ENCODE measurements around the gene TOR1AIP2. TPM values are rescaled to one million over a fixed set of nuclear protein-coding genes. Genes with fewer than 3 reads are reported as not detected.

Gene TOR1AIP2
- total RNA-seq, 2 donors from 2014 or later, result 70.9 to 78.3 TPM

- Histone ChIP-seq H3K4me3 (ENCODE audit: low read length) (no peak overlapping the region), H3K9ac (ENCODE audit: extremely low read depth, low read length, poor library complexity, severe bottlenecking) (no peak overlapping the region), H3K9me3 (ENCODE audit: control insufficient read depth, low read length) (no peaks in the 10 kb centered on the region), H3K27ac (ENCODE audit: low read depth, low read length) (no peak overlapping the region), H3K4me1 (ENCODE audit: control insufficient read depth, insufficient read depth, low read length) (no peaks in the 10 kb centered on the region), H3K36me3 (ENCODE audit: control insufficient read depth, insufficient read depth, low read length) (peaks cover 62% of the 10 kb centered on the region), H3K27me3 (ENCODE audit: control insufficient read depth, insufficient read depth, low read length, poor library complexity, severe bottlenecking) (no peaks in the 10 kb centered on the region)
- no peak overlapping the region for H3K27ac Mint-ChIP-seq
- WGBS, 2 experiments (ENCODE audit: insufficient coverage in 1 of 2, insufficient read length in 1 of 2), result 96% methylated on average over 2 of the region's 2 CpGs; no CpG with 5 or more reads in 1 of the 2 experiments
- no peaks in the 10 kb centered on the region for H3K9me3 Mint-ChIP-seq
- H3K36me3 Mint-ChIP-seq (ENCODE audit: low read depth), result peaks cover 40% of the 10 kb centered on the region
- TF ChIP-seq, protein P1, sequence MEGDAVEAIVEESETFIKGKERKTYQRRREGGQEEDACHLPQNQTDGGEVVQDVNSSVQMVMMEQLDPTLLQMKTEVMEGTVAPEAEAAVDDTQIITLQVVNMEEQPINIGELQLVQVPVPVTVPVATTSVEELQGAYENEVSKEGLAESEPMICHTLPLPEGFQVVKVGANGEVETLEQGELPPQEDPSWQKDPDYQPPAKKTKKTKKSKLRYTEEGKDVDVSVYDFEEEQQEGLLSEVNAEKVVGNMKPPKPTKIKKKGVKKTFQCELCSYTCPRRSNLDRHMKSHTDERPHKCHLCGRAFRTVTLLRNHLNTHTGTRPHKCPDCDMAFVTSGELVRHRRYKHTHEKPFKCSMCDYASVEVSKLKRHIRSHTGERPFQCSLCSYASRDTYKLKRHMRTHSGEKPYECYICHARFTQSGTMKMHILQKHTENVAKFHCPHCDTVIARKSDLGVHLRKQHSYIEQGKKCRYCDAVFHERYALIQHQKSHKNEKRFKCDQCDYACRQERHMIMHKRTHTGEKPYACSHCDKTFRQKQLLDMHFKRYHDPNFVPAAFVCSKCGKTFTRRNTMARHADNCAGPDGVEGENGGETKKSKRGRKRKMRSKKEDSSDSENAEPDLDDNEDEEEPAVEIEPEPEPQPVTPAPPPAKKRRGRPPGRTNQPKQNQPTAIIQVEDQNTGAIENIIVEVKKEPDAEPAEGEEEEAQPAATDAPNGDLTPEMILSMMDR (conservative IDR thresholded peaks at IDR 0.05), result no peak
- no peaks in the 10 kb centered on the region for H3K27me3 Mint-ChIP-seq (ENCODE audit: insufficient read depth)
- no peak for DNase-seq
- H3K4me3 Mint-ChIP-seq, result no peak overlapping the region
- H3K4me1 Mint-ChIP-seq, result peaks cover 14% of the 10 kb centered on the region
These were observed 4.2 kb downstream of the TOR1AIP2 start for GRCh38 chr1:179873438-179873851.

DNA sequence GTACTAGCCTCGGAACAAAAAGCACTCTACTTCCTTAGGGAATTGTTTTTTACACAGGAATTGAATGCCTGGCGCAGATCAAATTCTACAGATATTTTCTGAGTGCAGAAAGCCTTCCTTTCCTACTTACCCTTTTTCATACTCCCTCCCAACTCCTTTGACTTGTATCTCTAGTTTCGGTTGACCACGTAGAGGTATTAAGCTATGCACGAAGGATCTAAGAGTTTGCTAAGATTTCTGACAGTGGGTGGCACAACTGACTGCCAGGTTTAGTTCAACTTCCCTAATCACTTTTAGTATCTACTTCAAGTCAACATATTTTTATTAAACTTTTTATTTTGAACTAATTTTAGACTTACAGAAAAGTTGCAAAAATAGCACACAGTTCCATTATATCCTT is 5.0 kb downstream of the TOR1AIP2 start:
- H3K9ac ChIP-seq (ENCODE audit: extremely low read depth, low read length, poor library complexity, severe bottlenecking), result no peak overlapping the region
- no peaks in the 10 kb centered on the region for H3K27me3 ChIP-seq (ENCODE audit: control insufficient read depth, insufficient read depth, low read length, poor library complexity, severe bottlenecking)
- TF ChIP-seq, protein P1 (conservative IDR thresholded peaks at IDR 0.05), result no peak
- H3K9me3 ChIP-seq (ENCODE audit: control insufficient read depth, low read length), result no peaks in the 10 kb centered on the region
- peaks cover 71% of the 10 kb centered on the region for H3K36me3 ChIP-seq (ENCODE audit: control insufficient read depth, insufficient read depth, low read length)
- Mint-ChIP-seq H3K27ac (no peak overlapping the region), H3K9me3 (no peaks in the 10 kb centered on the region), H3K4me1 (peaks cover 17% of the 10 kb centered on the region), H3K36me3 (ENCODE audit: low read depth) (peaks cover 47% of the 10 kb centered on the region), H3K4me3 (no peak overlapping the region), H3K27me3 (ENCODE audit: insufficient read depth) (no peaks in the 10 kb centered on the region)
- H3K4me3 ChIP-seq (ENCODE audit: low read length), result no peak overlapping the region
- 93 to 97% methylated on average over 5 of the region's 5 CpGs for WGBS, 2 experiments (ENCODE audit: insufficient coverage in 1 of 2, insufficient read length in 1 of 2)
- no peak overlapping the region for H3K27ac ChIP-seq (ENCODE audit: low read depth, low read length)
- DNase-seq, result no peak
- no peaks in the 10 kb centered on the region for H3K4me1 ChIP-seq (ENCODE audit: control insufficient read depth, insufficient read depth, low read length)

GRCh38 chr1:179871940-179872339 is 5.7 kb downstream of the TOR1AIP2 start:
- no peak overlapping the region for H3K27ac Mint-ChIP-seq
- TF ChIP-seq, protein P1 (conservative IDR thresholded peaks at IDR 0.05), result no peak
- Histone ChIP-seq H3K4me3 (ENCODE audit: low read length) (no peak overlapping the region), H3K27me3 (ENCODE audit: control insufficient read depth, insufficient read depth, low read length, poor library complexity, severe bottlenecking) (no peaks in the 10 kb centered on the region), H3K9ac (ENCODE audit: extremely low read depth, low read length, poor library complexity, severe bottlenecking) (no peak overlapping the region), H3K9me3 (ENCODE audit: control insufficient read depth, low read length) (no peaks in the 10 kb centered on the region), H3K27ac (ENCODE audit: low read depth, low read length) (no peak overlapping the region), H3K36me3 (ENCODE audit: control insufficient read depth, insufficient read depth, low read length) (peaks cover 77% of the 10 kb centered on the region), H3K4me1 (ENCODE audit: control insufficient read depth, insufficient read depth, low read length) (no peaks in the 10 kb centered on the region)
- DNase-seq, result no peak
- no peaks in the 10 kb centered on the region for H3K27me3 Mint-ChIP-seq (ENCODE audit: insufficient read depth)
- H3K4me1 Mint-ChIP-seq, result peaks cover 17% of the 10 kb centered on the region
- no peaks in the 10 kb centered on the region for H3K9me3 Mint-ChIP-seq
- WGBS, 2 experiments (ENCODE audit: insufficient coverage in 1 of 2, insufficient read length in 1 of 2), result 91% methylated on average over 1 of the region's 1 CpG; no CpG with 5 or more reads in 1 of the 2 experiments
- H3K4me3 Mint-ChIP-seq, result no peak overlapping the region
- peaks cover 53% of the 10 kb centered on the region for H3K36me3 Mint-ChIP-seq (ENCODE audit: low read depth)
